Dermis blood vessel endothelial cell (primary cell): ENCODE data around the gene DNASE2B. TPM values are rescaled to one million over a fixed set of nuclear protein-coding genes. Genes with fewer than 3 reads are reported as not detected.

Experiments used
- total RNA-seq: library from RNA; depleted of rRNA; stranded (reverse); fragments of >200 nt; gene quantifications from 2 replicates; pipeline ENCODE4 v1.2.3, GENCODE V29; 2014

DNASE2B gene
- total RNA-seq, 1 donor from 2014 or later, result not detected

Other genes with a start within 250 kb of the DNASE2B start
- 1.0 and 1.5 TPM in 2 replicates for gene SAMD13, start 96.8 kb upstream of the DNASE2B start, total RNA-seq
- 32.7 and 36.2 TPM in 2 replicates for gene RPF1, start 80.8 kb downstream of the DNASE2B start, total RNA-seq
- 0.65 and 2.0 TPM in 2 replicates for gene SPATA1, start 107.9 kb downstream of the DNASE2B start, total RNA-seq
- 9.5 and 17.5 TPM in 2 replicates for gene GNG5, start 108.1 kb downstream of the DNASE2B start, total RNA-seq
- gene CTBS, start 176.0 kb downstream of the DNASE2B start, total RNA-seq, result 5.4 and 8.0 TPM in 2 replicates